ENCODE measurements around the gene RPTOR. TPM values are rescaled to one million over a fixed set of nuclear protein-coding genes. Genes with fewer than 3 reads are reported as not detected.
"Not testable (repeated sequence)": the region's sequence is repeated elsewhere in the genome, so short reads cannot be mapped to it uniquely, and the experiment has no call there.

The RPTOR gene
- total and polyA plus RNA-seq, 2 experiments from 2014 or later, result 13.2 to 37.9 TPM

- Histone ChIP-seq H3K27me3 (no peaks in the 10 kb centered on the region), H3K4me3 (no peak overlapping the region), H3K36me3 (no peaks in the 10 kb centered on the region), H3K4me1 (ENCODE audit: low read depth) (peaks cover 5% of the 10 kb centered on the region), H3K27ac (no peak overlapping the region), H3K9me3 (ENCODE audit: low read depth) (no peaks in the 10 kb centered on the region)
- no peak for TF ChIP-seq CTCF (IDR thresholded peaks at IDR 0.05; ENCODE audit: low read depth, low read length)
- no peak for DNase-seq (ENCODE audit: low read depth in 1 of 2, low spot score in 1 of 2)
Observed at GRCh38 chr17:80696964-80697363, 152.3 kb downstream of the RPTOR start.

- no peaks in the 10 kb centered on the region for H3K9me3 ChIP-seq (ENCODE audit: low read depth)
- no peak for TF ChIP-seq CTCF (IDR thresholded peaks at IDR 0.05; ENCODE audit: low read depth, low read length)
- H3K4me1 ChIP-seq (ENCODE audit: low read depth), result peaks cover 5% of the 10 kb centered on the region
- no peaks in the 10 kb centered on the region for H3K27me3 ChIP-seq
- H3K4me3 ChIP-seq, result no peak overlapping the region
- DNase-seq (ENCODE audit: low read depth in 1 of 2, low spot score in 1 of 2), result no peak
- no peak overlapping the region for H3K27ac ChIP-seq
- H3K36me3 ChIP-seq, result no peaks in the 10 kb centered on the region
Observed at GRCh38 chr17:80698297-80698696, 153.7 kb downstream of the RPTOR start.

GRCh38 chr17:80699205-80699604 lies 154.6 kb downstream of the RPTOR start:
- not testable (repeated sequence) for H3K4me1 ChIP-seq (ENCODE audit: low read depth); H3K4me3 ChIP-seq; H3K27me3 ChIP-seq; H3K9me3 ChIP-seq (ENCODE audit: low read depth); DNase-seq (ENCODE audit: low read depth in 1 of 2, low spot score in 1 of 2); H3K36me3 ChIP-seq; H3K27ac ChIP-seq

GRCh38 chr17:80701730-80702129 lies 157.1 kb downstream of the RPTOR start:
- Histone ChIP-seq H3K36me3 (no peaks in the 10 kb centered on the region), H3K4me3 (no peak overlapping the region), H3K27me3 (no peaks in the 10 kb centered on the region), H3K9me3 (ENCODE audit: low read depth) (no peaks in the 10 kb centered on the region), H3K4me1 (ENCODE audit: low read depth) (no peaks in the 10 kb centered on the region), H3K27ac (no peak overlapping the region)
- DNase-seq (ENCODE audit: low read depth in 1 of 2, low spot score in 1 of 2), result no peak
- no peak for TF ChIP-seq CTCF (IDR thresholded peaks at IDR 0.05; ENCODE audit: low read depth, low read length)

GRCh38 chr17:80702315-80703141 lies 157.9 kb downstream of the RPTOR start:
- no peak for TF ChIP-seq CTCF (IDR thresholded peaks at IDR 0.05; ENCODE audit: low read depth, low read length)
- H3K4me1 ChIP-seq (ENCODE audit: low read depth), result no peaks in the 10 kb centered on the region
- H3K9me3 ChIP-seq (ENCODE audit: low read depth), result no peaks in the 10 kb centered on the region
- H3K27ac ChIP-seq, result no peak overlapping the region
- no peaks in the 10 kb centered on the region for H3K27me3 ChIP-seq
- no peak overlapping the region for H3K4me3 ChIP-seq
- DNase-seq (ENCODE audit: low read depth in 1 of 2, low spot score in 1 of 2), result no peak
- no peaks in the 10 kb centered on the region for H3K36me3 ChIP-seq

- Histone ChIP-seq H3K27ac (no peak overlapping the region), H3K4me3 (no peak overlapping the region), H3K9me3 (ENCODE audit: low read depth) (no peaks in the 10 kb centered on the region), H3K4me1 (ENCODE audit: low read depth) (no peaks in the 10 kb centered on the region), H3K36me3 (no peaks in the 10 kb centered on the region), H3K27me3 (no peaks in the 10 kb centered on the region)
- no peak for TF ChIP-seq CTCF (IDR thresholded peaks at IDR 0.05; ENCODE audit: low read depth, low read length)
- DNase-seq (ENCODE audit: low read depth in 1 of 2, low spot score in 1 of 2), result no peak
Observed at GRCh38 chr17:80703142-80703478, 158.5 kb downstream of the RPTOR start.

All from cardiac muscle cell (in vitro differentiated cells and primary cell).